ENCODE data around the gene KIAA1671. TPM values are rescaled to one million over a fixed set of nuclear protein-coding genes. Genes with fewer than 3 reads are reported as not detected.

Gene KIAA1671
- total RNA-seq, 1 donor from 2014 or later = 17.3 TPM

GRCh38 chr22:25167834-25168601 lies 215.5 kb downstream of the KIAA1671 start:
- Histone ChIP-seq H3K4me2 (no peak overlapping the region), H3K36me3 (no peaks in the 10 kb centered on the region), H3K9ac (no peak overlapping the region), H3K9me3 (ENCODE audit: low read depth) (no peaks in the 10 kb centered on the region), H3K79me2 (ENCODE audit: low read depth) (no peaks in the 10 kb centered on the region), H3K4me1 (no peaks in the 10 kb centered on the region), H2AFZ (replicated peaks) (no peak overlapping the region), H4K20me1 (ENCODE audit: low read depth) (peaks cover 38% of the 10 kb centered on the region), H3K4me3 (no peak overlapping the region), H3K27ac (no peak overlapping the region), H3K27me3 (no peaks in the 10 kb centered on the region), H3F3A (ENCODE audit: low read depth) (no peaks in the 10 kb centered on the region)
- no peak overlapping the region for H3K4me3 Mint-ChIP-seq
- no peak overlapping the region for H3K27ac Mint-ChIP-seq
- TF ChIP-seq EZH2 (IDR thresholded peaks at IDR 0.05) (no peak), CTCF (IDR thresholded peaks at IDR 0.05) (no peak), EZH2phosphoT487 (IDR thresholded peaks at IDR 0.05) (no peak)
- DNase-seq (ENCODE audit: low spot score) = no peak
- H3K4me1 Mint-ChIP-seq = peaks cover 2% of the 10 kb centered on the region
- peaks cover 6% of the 10 kb centered on the region for H3K27me3 Mint-ChIP-seq (ENCODE audit: insufficient read depth, low read depth)
- no peaks in the 10 kb centered on the region for H3K9me3 Mint-ChIP-seq
- peaks cover 4% of the 10 kb centered on the region for H3K36me3 Mint-ChIP-seq

- TF ChIP-seq EZH2 (IDR thresholded peaks at IDR 0.05) (no peak), EZH2phosphoT487 (IDR thresholded peaks at IDR 0.05) (no peak), CTCF (IDR thresholded peaks at IDR 0.05) (no peak)
- Histone ChIP-seq H3K27ac (no peak overlapping the region), H3K9me3 (ENCODE audit: low read depth) (no peaks in the 10 kb centered on the region), H3K9ac (no peak overlapping the region), H3K79me2 (ENCODE audit: low read depth) (no peaks in the 10 kb centered on the region), H3K4me1 (no peaks in the 10 kb centered on the region), H3K4me3 (no peak overlapping the region), H3K27me3 (no peaks in the 10 kb centered on the region), H3K4me2 (no peak overlapping the region), H4K20me1 (ENCODE audit: low read depth) (peaks cover 38% of the 10 kb centered on the region), H2AFZ (replicated peaks) (no peak overlapping the region), H3F3A (ENCODE audit: low read depth) (no peaks in the 10 kb centered on the region), H3K36me3 (no peaks in the 10 kb centered on the region)
- Mint-ChIP-seq H3K4me1 (peaks cover 2% of the 10 kb centered on the region), H3K36me3 (peaks cover 4% of the 10 kb centered on the region), H3K27me3 (ENCODE audit: insufficient read depth, low read depth) (peaks cover 6% of the 10 kb centered on the region), H3K9me3 (no peaks in the 10 kb centered on the region), H3K4me3 (no peak overlapping the region), H3K27ac (no peak overlapping the region)
- DNase-seq (ENCODE audit: low spot score) = no peak
Measured at GRCh38 chr22:25169278-25170031, 216.9 kb downstream of the KIAA1671 start.

- Histone ChIP-seq H3K4me3 (no peak overlapping the region), H3K27me3 (no peaks in the 10 kb centered on the region), H3K9me3 (ENCODE audit: low read depth) (no peaks in the 10 kb centered on the region), H3K27ac (no peak overlapping the region), H3F3A (ENCODE audit: low read depth) (no peaks in the 10 kb centered on the region), H3K79me2 (ENCODE audit: low read depth) (no peaks in the 10 kb centered on the region), H4K20me1 (ENCODE audit: low read depth) (peaks cover 32% of the 10 kb centered on the region), H3K4me1 (no peaks in the 10 kb centered on the region), H2AFZ (replicated peaks) (no peak overlapping the region), H3K36me3 (no peaks in the 10 kb centered on the region), H3K4me2 (no peak overlapping the region), H3K9ac (no peak overlapping the region)
- Mint-ChIP-seq H3K27ac (no peak overlapping the region), H3K36me3 (peaks cover 4% of the 10 kb centered on the region), H3K4me3 (no peak overlapping the region), H3K9me3 (no peaks in the 10 kb centered on the region), H3K4me1 (peaks cover 2% of the 10 kb centered on the region), H3K27me3 (ENCODE audit: insufficient read depth, low read depth) (peaks cover 6% of the 10 kb centered on the region)
- TF ChIP-seq EZH2 (IDR thresholded peaks at IDR 0.05) = no peak
- TF ChIP-seq CTCF (IDR thresholded peaks at IDR 0.05) = no peak
- TF ChIP-seq EZH2phosphoT487 (IDR thresholded peaks at IDR 0.05) = no peak
- no peak for DNase-seq (ENCODE audit: low spot score)
Measured at GRCh38 chr22:25170426-25170980, 218.0 kb downstream of the KIAA1671 start.
